NOMO-1 (cell line): Measurements from ENCODE around the gene CMC4.

Source experiments
- DNase-seq, 2 experiments: peaks; one replicate each; lab custom pipeline; 2025; ENCODE audit not compliant: unreplicated experiment in 2 of 2; lab: John Stamatoyannopoulos, UW

Gene CMC4

GRCh38 chrX:155070975-155071693 lies at the start of gene CMC4, which contains the start of the genes BRCC3 and MTCP1:
Gene CMC4, minus strand, starts transcription at chrX:155071136. Its CDS starts 7,113 bp downstream, at chrX:155064023.
Gene BRCC3, plus strand, starts transcription at chrX:155071508. Its CDS starts 20 bp downstream, at chrX:155071528.
Gene MTCP1, minus strand, starts transcription at chrX:155071136. Its CDS starts 5,126 bp downstream, at chrX:155066010.
- peak; percentile 68 to 89 for DNase-seq

GRCh38 chrX:155115174-155115819 lies 44.4 kb upstream of the CMC4 start:
- no peak for DNase-seq

- no peak for DNase-seq
These were observed 42.2 kb upstream of the CMC4 start for GRCh38 chrX:155113097-155113496.

GRCh38 chrX:155112171-155112570 lies 41.2 kb upstream of the CMC4 start:
- no peak for DNase-seq

- no peak for DNase-seq
These were observed 37.5 kb upstream of the CMC4 start for GRCh38 chrX:155108427-155108826.

GRCh38 chrX:155105919-155106318 lies 35.0 kb upstream of the CMC4 start:
- DNase-seq: no peak

- peak in 1 of 2 experiments; percentile 44 for DNase-seq
These were observed 23.6 kb upstream of the CMC4 start for GRCh38 chrX:155094468-155095061.

- DNase-seq: no peak
These were observed 16.2 kb upstream of the CMC4 start for GRCh38 chrX:155086961-155087735.

GRCh38 chrX:155086202-155086840 lies 15.4 kb upstream of the CMC4 start:
- DNase-seq: no peak

- DNase-seq: peak in 1 of 2 experiments; percentile 8
These were observed 851 bp upstream of the CMC4 start for GRCh38 chrX:155071694-155072280.

- DNase-seq: no peak
These were observed 317 bp downstream of the CMC4 start for GRCh38 chrX:155070663-155070974.

GRCh38 chrX:155070038-155070437 lies 898 bp downstream of the CMC4 start:
- DNase-seq: no peak

GRCh38 chrX:155069414-155069813 lies 1.5 kb downstream of the CMC4 start:
- no peak for DNase-seq

- no peak for DNase-seq
These were observed 2.8 kb downstream of the CMC4 start for GRCh38 chrX:155068165-155068564.

- DNase-seq: no peak
These were observed 5.8 kb downstream of the CMC4 start for GRCh38 chrX:155065035-155065734.

- DNase-seq: no peak
These were observed 9.2 kb downstream of the CMC4 start for GRCh38 chrX:155061760-155062159.

- DNase-seq: peak; percentile 1 to 4
These were observed 13.8 kb downstream of the CMC4 start for GRCh38 chrX:155056877-155057792.

- DNase-seq: no peak
These were observed 14.5 kb downstream of the CMC4 start for GRCh38 chrX:155056471-155056870.

GRCh38 chrX:155055494-155055893 lies 15.4 kb downstream of the CMC4 start:
- DNase-seq: no peak
